Renal cortical epithelial cell (primary cell): ENCODE results near the gene NFATC4. TPM values are rescaled to one million over a fixed set of nuclear protein-coding genes. Genes with fewer than 3 reads are reported as not detected.
A peak's percentile ranks its signal among the peaks of the same experiment; 100 is the strongest.

Source experiments
- DNase-seq: peaks from one replicate; pipeline ENCODE4 v3.0.0-alpha.2; 2011; ENCODE audit warnings: low read depth
- total RNA-seq: library from RNA; depleted of rRNA; stranded (reverse); fragments of >200 nt; gene quantifications from 2 replicates; pipeline ENCODE4 v1.2.3, GENCODE V29; 2014

NFATC4 gene
- total RNA-seq, 1 donor from 2014 or later: 6.7 TPM

DNA sequence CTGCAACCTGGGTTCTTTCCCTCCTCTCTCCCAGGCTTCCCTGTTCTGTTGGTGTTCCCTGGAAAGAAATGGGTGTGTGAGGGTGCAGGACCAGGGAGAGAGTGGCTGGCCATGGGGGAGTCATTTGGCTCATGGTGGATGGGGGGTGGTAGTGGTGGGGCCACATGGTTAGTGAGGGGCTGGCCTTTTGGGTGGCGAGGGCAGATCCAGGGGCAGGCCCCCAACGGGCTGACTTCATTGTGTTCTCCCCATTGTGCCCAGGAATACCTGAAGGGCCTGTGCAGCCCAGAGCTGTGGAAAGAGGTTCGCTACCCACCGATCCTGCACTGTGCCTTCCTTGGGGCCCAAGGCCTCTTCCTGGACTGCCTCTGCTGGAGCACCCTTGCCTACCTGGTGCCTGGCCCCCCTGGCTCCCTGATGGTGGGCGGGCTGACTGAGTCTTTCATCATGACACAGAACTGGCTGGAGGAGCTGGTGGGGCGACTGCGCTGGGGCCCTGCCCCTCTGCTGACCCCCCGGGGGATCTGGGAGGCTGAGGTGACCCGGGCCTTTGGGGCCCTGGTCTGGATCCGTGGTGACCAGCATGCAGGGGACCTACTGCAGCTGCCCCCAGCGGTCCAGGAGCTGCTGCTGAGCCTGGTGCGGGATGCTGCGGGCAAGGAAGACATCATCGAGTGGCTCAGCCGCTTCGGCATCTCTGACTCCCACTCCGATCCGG is 39.8 kb downstream of the NFATC4 start:
- no peak for DNase-seq

DNA sequence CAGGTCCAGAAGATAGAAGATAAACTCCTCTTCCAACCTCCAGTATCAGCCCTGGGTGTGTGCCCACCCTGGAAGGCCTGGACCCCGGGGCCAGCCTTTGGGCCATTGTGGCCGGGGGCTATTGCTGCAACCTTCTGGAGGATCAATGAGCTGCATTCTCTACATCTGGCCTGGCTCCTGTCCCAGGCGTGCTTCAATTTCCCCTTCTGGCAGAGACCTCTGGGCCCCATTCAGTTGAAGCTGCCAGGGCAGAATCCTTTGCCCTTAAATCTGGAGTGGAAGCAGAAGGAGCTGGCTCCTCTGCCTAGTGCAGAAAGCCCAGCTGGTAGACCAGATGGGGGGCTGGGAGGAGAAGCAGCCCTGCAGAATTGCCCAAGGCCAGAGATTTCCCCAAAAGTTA is 40.8 kb downstream of the NFATC4 start:
- DNase-seq: no peak

DNA sequence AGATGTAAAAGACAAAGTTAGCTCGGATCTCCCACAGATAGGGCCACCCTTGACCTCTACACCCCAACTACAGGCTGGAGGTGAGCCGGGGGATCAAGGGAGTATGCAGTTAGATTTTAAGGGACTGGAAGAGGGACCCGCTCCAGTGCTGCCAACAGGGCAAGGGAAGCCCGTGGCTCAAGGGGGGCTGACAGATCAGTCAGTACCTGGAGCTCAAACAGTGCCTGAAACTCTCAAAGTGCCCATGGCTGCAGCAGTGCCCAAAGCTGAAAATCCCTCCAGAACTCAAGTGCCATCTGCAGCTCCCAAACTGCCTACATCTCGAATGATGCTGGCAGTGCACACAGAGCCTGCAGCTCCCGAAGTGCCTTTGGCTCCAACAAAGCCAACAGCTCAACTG is 41.2 kb downstream of the NFATC4 start:
- DNase-seq: no peak

DNA sequence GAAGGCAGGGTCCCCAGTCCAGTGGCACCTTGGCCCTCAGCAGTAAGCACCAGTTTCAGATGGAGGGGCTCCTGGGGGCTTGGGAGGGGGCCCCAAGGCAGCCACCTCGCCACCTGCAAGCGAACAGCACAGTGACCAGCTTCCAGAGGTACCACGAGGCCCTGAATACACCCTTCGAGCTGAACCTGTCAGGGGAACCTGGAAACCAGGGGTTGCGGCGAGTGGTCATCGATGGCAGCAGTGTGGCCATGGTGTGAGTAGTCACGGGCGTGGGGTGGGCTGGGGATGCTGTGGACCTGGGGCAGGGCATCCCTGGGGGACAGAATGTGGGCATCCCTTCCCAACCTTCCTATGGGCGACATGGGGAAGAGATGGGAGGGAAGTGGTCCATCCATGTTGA is 42.0 kb downstream of the NFATC4 start:
- no peak for DNase-seq

DNA sequence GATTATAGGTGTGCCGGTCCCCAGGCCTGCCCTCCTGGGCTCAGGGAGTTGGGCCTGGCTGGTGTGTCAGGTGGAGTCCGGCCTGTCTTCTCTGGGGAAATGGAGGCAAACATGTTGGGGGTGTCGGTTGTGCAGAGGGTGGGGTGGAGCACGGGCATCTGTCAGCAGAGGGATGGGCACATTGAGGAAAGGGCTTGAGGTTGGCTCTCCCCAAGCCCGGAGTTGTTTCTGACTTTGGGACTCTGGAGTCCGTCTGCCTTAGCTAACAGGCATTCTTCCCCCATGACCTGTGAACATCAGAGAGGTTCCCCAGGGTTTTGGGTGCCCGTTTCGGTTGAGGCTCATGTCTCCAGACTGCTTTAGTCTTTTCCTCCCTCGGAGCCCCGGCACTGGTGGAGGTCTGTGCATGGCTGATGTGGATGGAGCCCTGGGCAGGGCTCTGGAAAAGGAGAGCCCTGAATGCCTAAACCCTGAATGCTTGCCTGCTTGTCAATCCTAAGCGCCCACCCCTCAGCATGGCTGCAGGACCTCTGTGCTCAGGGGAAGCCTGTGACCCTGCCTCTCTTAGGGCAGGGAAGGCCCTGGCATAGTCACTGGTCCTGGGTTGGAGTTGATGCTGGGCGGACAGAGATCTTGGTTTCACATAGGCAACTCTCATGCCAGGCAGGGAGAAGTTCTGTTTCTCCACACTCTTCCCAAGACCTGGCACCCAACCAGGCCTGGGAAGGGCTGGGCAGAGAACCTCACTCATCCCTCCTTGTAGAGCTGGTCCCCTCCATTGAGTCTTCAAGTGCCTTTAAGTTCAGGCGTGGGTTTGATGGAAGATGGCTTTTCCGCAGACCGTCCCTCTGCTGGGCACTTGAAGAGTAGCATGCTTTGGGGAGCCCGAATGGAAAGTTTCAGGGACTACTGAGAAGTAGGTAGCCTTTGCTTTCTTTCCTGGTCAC is 43.7 kb downstream of the NFATC4 start:
- peak; percentile 32 for DNase-seq

DNA sequence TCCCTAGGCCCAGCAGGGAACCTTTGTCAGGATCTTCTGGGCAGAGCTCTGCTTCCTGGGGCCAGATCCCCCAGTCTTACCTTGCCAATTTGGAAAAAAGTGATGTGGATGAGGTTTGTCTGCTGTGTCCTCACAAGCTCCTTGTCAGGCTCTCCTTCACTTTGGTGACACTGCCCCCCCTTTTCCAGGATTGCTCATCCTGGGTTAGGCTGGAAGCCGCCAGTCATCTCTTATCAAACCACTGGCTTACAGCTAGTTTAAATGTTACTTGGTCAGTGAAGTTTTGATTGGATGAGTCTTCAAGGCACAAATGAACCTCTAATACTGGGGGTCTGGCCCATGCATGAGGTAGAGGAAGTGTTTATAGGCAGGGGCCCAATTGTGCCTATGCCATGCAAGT is 46.1 kb downstream of the NFATC4 start:
- no peak for DNase-seq

DNA sequence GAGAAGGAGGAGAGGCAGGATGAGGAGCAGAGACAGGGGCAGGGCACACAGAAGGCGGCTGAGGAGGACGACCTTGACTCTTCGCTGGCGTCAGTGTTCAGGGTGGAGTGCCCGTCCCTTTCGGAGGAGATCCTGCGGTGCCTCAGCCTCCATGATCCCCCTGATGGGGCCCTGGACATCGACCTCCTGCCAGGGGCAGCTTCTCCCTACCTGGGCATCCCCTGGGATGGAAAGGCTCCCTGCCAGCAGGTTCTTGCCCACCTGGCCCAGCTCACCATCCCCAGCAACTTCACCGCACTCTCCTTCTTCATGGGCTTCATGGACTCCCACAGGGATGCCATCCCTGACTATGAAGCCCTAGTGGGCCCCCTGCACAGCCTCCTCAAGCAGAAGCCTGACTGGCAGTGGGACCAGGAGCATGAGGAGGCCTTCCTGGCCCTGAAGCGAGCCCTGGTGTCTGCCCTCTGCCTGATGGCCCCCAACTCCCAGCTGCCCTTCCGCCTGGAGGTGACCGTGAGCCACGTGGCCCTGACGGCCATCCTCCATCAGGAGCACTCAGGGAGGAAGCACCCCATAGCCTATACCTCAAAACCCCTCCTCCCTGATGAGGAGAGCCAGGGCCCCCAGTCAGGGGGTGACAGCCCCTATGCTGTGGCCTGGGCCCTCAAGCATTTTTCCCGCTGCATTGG is 46.9 kb downstream of the NFATC4 start:
- no peak for DNase-seq

DNA sequence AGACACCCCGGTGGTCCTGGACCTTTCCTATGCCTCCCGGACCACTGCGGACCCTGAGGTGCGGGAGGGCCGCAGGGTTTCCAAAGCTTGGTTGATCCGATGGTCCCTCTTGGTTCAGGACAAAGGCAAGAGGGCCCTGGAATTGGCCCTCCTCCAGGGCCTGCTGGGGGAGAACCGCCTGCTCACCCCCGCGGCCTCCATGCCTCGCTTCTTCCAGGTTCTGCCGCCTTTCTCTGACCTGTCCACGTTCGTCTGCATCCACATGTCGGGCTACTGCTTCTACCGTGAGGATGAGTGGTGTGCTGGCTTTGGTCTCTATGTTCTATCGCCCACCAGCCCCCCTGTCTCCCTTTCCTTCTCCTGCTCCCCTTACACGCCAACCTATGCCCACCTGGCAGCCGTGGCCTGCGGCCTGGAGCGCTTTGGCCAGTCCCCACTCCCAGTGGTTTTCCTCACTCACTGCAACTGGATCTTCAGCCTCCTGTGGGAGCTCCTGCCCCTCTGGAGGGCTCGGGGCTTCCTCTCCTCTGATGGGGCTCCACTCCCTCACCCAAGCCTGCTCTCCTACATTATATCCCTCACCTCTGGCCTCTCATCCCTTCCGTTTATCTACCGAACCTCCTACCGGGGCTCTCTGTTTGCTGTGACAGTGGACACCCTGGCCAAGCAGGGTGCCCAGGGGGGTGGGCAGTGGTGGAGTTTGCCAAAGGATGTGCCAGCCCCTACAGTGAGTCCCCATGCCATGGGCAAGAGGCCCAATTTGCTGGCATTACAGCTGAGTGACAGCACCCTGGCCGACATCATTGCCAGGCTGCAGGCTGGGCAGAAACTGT is 47.7 kb downstream of the NFATC4 start:
- DNase-seq: no peak

DNA sequence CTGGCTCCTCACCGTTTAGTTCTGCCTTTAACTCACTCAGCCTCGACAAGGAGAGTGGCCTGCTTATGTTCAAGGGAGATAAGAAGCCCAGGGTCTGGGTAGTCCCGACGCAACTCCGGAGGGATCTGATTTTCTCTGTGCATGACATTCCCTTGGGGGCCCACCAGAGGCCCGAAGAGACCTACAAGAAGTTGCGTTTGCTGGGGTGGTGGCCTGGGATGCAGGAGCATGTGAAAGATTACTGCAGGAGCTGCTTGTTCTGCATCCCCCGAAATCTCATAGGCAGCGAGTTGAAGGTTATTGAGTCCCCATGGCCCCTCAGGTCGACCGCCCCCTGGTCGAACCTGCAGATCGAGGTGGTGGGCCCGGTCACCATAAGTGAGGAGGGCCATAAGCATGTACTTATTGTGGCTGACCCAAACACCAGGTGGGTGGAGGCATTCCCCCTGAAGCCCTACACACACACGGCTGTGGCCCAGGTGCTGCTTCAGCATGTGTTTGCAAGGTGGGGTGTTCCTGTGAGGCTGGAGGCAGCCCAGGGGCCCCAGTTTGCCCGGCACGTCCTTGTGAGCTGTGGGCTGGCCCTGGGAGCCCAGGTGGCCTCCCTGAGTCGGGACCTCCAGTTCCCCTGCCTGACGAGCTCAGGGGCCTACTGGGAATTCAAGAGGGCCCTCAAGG is 48.4 kb downstream of the NFATC4 start:
- no peak for DNase-seq

DNA sequence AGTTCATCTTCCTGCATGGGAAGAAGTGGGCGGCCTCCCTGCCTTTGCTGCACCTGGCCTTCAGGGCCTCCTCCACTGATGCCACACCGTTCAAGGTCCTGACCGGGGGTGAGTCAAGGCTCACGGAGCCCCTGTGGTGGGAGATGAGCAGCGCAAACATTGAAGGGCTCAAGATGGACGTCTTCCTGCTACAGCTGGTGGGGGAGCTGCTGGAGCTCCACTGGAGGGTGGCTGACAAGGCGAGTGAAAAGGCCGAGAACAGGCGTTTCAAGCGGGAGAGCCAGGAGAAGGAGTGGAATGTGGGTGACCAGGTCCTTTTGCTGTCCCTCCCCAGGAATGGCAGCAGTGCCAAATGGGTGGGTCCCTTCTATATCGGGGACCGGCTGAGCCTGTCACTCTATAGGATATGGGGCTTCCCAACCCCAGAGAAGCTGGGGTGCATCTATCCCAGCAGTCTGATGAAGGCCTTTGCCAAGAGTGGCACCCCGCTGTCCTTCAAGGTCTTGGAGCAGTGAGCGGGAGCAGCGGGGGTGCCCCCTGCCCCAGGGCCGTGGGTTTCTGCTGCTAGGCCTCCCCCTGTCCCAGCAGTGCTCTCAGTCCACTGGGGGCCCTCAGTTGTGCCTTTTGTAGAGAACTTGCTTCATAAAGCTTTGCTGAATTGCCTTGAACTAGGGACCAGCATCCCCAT is 49.1 kb downstream of the NFATC4 start:
- no peak for DNase-seq

DNA sequence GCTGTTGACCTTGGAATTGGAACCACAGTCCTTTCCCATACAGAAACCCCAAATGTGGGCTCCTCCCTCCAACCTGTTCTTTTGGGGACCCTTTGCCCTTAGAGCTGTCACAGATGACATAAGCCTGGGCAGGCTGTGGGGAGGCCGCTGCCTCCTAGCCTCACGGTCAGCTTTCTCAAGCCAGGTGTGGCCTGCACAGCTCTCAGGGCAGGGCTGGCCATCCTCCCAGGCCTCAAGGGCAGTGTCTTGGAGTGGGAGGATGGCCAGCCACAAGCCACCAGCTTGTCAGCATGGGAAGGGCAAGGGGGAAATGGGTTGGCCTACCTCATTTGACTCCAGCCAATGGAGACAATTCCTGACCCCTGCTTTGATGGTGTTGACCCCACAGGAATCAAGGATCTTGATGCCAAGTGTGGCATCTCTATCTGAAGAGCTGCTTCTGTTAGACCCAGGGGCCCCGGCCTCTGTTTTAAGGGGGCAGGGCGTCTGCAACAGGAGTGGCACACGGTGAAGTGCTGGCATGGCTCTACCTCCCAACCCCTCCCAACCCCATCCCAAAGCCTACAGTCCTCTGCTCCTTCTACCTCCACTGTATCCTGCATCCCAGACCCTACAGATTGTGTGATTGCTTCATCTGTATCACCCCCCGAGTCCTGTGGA is 50.0 kb downstream of the NFATC4 start:
- no peak for DNase-seq

DNA sequence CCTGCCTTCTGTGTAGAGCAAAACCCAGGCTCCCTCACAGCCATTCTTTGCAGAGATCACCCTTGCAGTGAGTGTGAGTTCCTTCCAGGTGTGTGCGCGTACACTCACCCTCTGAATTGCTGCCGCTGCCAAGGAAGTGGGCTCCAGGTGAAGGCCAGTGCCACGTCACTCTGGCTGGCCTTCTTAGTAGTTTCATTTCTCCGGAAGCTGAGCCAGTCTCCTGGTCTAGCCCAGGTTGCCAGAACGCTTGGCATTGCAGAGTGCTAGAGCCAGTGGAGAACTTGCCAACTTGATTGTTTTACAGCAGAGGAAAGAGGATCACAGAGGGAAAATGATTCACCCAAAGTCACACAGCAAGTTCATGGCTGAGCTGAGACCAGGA is 50.5 kb downstream of the NFATC4 start:
- DNase-seq: no peak

DNA sequence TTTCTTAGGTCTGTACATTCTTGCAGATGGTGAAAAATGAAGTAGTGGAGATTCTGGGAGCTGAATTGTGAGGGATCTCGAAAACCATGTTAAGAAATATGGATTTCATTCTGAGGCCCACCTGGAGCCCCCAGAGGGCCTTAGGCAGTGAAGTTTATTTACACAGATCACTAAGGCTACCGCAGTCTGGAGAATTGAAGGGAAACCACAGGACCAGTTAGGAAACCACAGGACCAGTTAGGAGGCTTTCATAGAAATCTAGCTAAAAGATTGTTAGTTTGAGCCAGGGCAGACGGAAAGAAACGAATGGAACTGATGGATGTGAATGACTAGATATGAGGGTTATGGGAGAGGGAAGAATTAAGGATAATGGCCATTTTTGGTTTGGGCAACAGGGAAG is 54.3 kb downstream of the NFATC4 start:
- no peak for DNase-seq

DNA sequence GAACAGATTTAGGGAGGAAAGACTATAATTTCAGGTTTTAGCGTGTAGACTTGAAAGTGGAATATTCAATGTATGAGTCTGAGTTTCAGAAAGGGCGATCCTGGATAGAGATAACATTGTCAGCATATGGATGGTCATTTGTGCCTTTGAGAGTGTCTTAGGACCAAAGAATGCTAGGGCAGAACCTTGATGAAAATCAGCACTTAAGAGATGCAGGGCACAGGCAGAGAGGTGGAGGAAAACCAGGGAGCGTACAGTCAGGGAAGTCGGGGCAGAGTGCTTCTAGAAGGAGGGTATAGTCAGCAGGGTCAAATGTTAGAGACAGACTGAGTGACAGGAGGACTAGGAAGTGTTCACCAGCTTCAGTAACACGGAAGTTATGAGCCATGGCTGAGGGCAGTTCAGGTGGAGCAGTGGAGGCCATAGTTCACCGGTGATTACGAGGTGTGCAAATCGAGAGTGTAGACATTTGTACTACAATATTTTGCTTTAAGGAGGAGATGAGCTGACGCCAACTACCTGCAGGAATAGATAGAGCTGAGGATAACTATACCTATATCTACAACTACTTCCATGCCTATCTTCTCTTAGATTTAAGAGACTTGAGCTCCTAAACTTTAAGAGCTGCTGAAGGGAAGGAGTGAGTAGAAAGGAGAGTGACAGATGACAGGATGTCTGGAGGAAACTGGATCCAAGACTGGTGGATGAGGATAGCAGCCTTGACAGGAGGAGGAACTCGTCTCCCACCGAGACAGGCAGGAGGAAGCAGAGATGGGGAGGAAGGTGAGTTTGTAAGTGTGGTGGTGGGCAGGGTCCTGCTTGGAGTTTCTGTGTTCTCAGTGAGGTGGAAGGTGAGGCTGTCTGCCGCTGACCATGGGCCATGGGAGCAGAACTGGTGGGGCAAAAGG is 55.0 kb downstream of the NFATC4 start:
- no peak for DNase-seq

DNA sequence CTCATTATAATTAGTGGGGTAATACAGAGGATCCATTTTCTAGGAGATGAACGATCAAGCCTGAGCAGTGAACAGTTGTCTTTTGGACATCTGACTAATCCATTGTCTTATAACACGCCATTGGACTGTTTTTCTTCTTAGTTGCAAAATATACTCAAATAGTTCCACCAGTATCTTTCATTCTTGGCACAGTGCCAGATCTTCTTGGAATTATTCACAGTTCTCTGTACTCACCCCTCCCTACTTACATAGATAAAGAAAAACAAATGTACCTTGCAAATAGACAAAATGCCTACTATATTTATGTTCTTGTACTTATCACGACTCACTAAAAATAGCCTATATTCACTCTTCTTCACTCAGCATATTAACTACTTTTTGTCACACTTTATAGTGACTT is 57.7 kb downstream of the NFATC4 start:
- peak; percentile 72 for DNase-seq

DNA sequence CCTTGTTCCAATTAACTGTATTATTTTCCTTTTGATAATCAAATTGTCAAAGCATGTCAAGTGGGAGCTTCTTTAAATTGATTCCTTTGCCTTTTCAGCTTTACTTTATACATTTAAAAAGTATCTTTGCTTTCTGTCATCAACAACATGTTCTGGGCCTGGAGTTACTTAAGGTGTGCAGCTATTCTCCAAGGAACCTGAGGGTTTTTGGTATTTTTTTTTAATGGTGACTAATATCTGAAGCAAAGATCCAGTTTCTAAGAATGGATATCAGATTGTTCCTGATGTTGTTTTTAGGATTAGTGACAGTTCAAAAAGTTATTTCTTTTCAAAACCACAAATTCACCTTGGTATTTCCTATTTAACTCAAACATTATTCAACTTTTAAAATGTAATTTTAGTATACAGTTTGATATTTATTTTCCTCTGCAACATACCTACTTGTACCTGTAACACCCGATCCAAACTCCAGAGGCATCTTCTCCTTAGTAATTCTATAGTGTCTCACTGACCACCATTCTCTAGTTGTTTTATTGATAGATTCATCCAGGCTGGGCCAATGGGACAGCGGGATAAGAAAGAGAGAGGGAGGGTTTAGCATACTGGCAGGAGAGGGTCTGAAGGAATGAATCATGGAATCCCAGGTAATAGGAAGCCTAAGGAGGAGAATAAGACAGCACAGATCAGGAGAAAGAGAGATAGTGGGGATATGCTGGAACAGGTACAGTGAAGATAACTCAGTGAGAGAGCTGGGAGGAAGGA is 58.3 kb downstream of the NFATC4 start:
- no peak for DNase-seq

DNA sequence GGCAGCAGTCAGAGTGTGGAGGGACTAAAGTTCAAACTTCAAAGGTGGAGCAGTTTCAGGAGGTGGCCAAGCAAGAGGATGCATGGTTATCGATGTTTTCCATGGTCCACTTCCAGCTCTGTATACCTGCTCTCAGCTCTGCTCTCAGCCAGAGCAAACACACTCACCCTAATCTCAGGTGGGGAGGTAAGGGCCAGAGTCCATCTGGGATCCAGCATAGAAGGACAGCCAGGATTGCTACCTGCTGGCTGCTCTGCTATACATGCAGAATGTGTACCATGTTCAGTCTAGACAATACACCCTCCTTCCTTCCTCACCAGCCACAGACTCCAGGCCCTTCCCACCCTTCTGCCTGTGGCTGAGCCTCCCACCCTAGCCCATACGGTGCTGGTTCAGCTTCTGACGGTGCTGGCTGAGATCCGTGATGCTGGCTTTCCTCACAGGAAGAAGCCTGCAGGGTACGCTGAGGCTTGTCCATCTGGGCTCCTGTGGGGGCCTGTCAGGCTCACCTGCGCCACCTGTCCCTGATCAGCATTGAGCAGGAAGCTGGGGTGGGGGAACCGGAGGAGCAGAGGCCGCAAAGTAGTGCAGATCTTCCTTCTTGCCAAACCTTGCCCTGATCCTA is 59.0 kb downstream of the NFATC4 start:
- DNase-seq: no peak
